HG03439 (cell line): ENCODE data around the gene CLCN3.
"Not testable (repeated sequence)": the region's sequence is repeated elsewhere in the genome, so short reads cannot be mapped to it uniquely, and the experiment has no call there.

Experiments used
- ATAC-seq: cut with Tn5 transposase; IDR thresholded peaks from one replicate; pipeline ENCODE4 v1.9.1; 2021; ENCODE audit warnings: mild to moderate bottlenecking, moderate library complexity; ENCODE audit not compliant: unreplicated experiment

CLCN3 gene

DNA sequence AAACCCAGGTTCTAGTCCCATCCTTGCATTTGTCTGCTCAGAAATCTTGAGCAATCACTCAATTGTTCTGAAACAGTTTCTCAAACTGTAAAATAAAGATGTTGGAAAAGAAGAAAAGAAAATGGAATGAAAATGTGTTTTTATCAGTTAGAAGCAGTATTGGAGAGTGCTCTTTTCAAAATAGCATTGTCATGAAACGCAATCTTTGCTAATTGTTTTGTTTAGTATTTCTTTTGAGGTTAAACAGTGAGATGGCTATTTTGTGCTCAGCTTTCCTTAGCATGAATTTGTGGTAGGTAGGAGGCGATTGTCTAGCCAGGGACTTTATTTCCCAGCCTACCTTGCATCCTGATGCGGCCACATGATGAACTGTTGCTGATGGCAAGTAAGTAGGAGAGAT, 148.0 kb downstream of the CLCN3 start:
- no peak for ATAC-seq

DNA sequence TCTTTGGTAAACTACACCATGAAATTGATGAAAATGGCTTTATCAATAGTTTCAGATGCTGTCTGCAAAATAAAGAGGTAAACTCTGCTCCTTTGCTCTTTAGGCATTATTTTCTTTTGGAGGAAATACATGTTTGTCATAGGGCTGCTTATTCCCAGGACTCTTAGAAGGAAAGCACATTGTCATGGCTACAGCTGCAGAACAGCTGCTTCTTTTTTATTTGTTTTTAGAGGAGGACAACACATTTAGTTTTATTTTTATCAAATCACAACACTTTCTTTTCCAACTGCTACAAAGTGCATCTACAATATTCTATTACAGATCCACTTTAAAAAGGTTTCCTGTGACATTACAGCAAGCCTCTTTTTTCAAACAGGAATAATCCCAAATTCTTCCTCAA, 150.0 kb downstream of the CLCN3 start:
- ATAC-seq, result no peak

DNA sequence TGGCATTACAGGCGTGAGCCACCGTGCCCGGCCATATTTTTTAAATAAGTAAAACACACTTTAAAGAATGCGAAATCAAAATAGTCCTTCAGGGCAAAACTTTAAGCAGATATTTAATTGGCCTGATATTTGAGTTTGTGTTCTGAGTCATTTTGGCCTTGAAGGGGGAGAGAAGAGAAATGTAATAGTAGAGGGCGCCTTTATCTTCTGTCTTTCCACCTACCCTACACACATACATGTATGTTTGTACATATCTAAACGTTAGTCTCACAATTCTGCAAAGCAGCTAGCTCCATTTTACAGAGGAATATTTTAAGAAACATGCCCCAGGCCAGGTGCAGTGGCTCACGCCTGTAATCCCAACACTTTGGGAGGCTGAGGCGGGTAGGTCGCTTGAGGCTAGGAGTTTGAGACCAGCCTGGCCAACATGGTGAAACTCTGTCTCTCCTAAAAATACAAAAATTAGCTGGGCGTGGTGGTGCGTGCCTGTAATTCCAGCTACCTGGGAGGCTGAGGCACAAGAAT, 151.2 kb downstream of the CLCN3 start:
- not testable (repeated sequence) for ATAC-seq
